ENCODE results near the gene RMDN2. TPM values are rescaled to one million over a fixed set of nuclear protein-coding genes. Genes with fewer than 3 reads are reported as not detected.

Gene RMDN2
- total and polyA plus RNA-seq, 4 donors, result 7.3 to 30.6 (median 13.3) TPM

- peaks cover 0 to 3% (median 0%) of the 10 kb centered on the region in 4 donors for H3K27me3 ChIP-seq (ENCODE audit: control insufficient read depth in 4 of 4, insufficient read depth in 4 of 4, low read length in 3 of 4)
- H3K4me3 ChIP-seq (ENCODE audit: low read depth in 1 of 3, low read length in 3 of 3), result peak overlapping the region in 1 of 3 donors; percentile 25
- H3K27ac ChIP-seq (ENCODE audit: low read depth in 1 of 2, low read length in 2 of 2), result no peak overlapping the region
- TF ChIP-seq NR2F2 (IDR thresholded peaks at IDR 0.05) (no peak), FOXA1 (IDR thresholded peaks at IDR 0.05) (no peak), FOXA2 (IDR thresholded peaks at IDR 0.05) (no peak), SP1 (IDR thresholded peaks at IDR 0.05) (no peak), RAD21 (IDR thresholded peaks at IDR 0.05) (peak; percentile 25 to 39)
- peaks cover 0 to 8% (median 6%) of the 10 kb centered on the region in 4 donors for H3K4me1 ChIP-seq (ENCODE audit: control insufficient read depth in 4 of 4, insufficient read depth in 4 of 4, low read length in 3 of 4)
- DNase-seq (ENCODE audit: low spot score), result no peak
- H3K9ac ChIP-seq (ENCODE audit: low read depth in 1 of 2, low read length in 2 of 2), result no peak overlapping the region
- 24% methylated on average over 38 of the region's 38 CpGs for WGBS
- no peaks in the 10 kb centered on the region for H3K36me3 ChIP-seq (ENCODE audit: control insufficient read depth in 4 of 4, insufficient read depth in 3 of 4, low read depth in 1 of 4, low read length in 3 of 4)
- H3K9me3 ChIP-seq (ENCODE audit: control insufficient read depth in 4 of 4, low read length in 3 of 4), result no peaks in the 10 kb centered on the region
These were observed 112.9 kb downstream of the RMDN2 start for GRCh38 chr2:38037757-38038621.

GRCh38 chr2:38038682-38039081 is 113.6 kb downstream of the RMDN2 start:
- H3K36me3 ChIP-seq (ENCODE audit: control insufficient read depth in 4 of 4, insufficient read depth in 3 of 4, low read depth in 1 of 4, low read length in 3 of 4), result no peaks in the 10 kb centered on the region
- DNase-seq (ENCODE audit: low spot score), result no peak
- H3K9me3 ChIP-seq (ENCODE audit: control insufficient read depth in 4 of 4, low read length in 3 of 4), result no peaks in the 10 kb centered on the region
- peaks cover 0 to 8% (median 6%) of the 10 kb centered on the region in 4 donors for H3K4me1 ChIP-seq (ENCODE audit: control insufficient read depth in 4 of 4, insufficient read depth in 4 of 4, low read length in 3 of 4)
- peaks cover 0 to 3% (median 0%) of the 10 kb centered on the region in 4 donors for H3K27me3 ChIP-seq (ENCODE audit: control insufficient read depth in 4 of 4, insufficient read depth in 4 of 4, low read length in 3 of 4)
- H3K9ac ChIP-seq (ENCODE audit: low read depth in 1 of 2, low read length in 2 of 2), result no peak overlapping the region
- H3K27ac ChIP-seq (ENCODE audit: low read depth in 1 of 2, low read length in 2 of 2), result no peak overlapping the region
- TF ChIP-seq, protein P1, sequence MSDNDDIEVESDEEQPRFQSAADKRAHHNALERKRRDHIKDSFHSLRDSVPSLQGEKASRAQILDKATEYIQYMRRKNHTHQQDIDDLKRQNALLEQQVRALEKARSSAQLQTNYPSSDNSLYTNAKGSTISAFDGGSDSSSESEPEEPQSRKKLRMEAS (IDR thresholded peaks at IDR 0.05), result no peak
- TF ChIP-seq GABPA (IDR thresholded peaks at IDR 0.05 in 1 of 2, conservative IDR thresholded peaks at IDR 0.05 in 1 of 2) (no peak), RXRA (IDR thresholded peaks at IDR 0.05) (no peak), TAF1 (conservative IDR thresholded peaks at IDR 0.05) (no peak), EGR1 (IDR thresholded peaks at IDR 0.05; ENCODE audit: low read depth in 2 of 2) (no peak), RAD21 (IDR thresholded peaks at IDR 0.05) (no peak), HNF4A (conservative IDR thresholded peaks at IDR 0.05) (no peak), NR2F2 (IDR thresholded peaks at IDR 0.05) (no peak), CTCF (IDR thresholded peaks at IDR 0.05; ENCODE audit: low read depth, low read length, missing input control) (no peak), SP1 (IDR thresholded peaks at IDR 0.05) (no peak), YY1 (IDR thresholded peaks at IDR 0.05) (no peak), FOXA1 (IDR thresholded peaks at IDR 0.05) (no peak), JUND (IDR thresholded peaks at IDR 0.05) (no peak), FOXA2 (IDR thresholded peaks at IDR 0.05) (no peak)
- TF ChIP-seq, protein P2, sequence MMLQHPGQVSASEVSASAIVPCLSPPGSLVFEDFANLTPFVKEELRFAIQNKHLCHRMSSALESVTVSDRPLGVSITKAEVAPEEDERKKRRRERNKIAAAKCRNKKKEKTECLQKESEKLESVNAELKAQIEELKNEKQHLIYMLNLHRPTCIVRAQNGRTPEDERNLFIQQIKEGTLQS (IDR thresholded peaks at IDR 0.05), result no peak
- TF ChIP-seq, protein P3, sequence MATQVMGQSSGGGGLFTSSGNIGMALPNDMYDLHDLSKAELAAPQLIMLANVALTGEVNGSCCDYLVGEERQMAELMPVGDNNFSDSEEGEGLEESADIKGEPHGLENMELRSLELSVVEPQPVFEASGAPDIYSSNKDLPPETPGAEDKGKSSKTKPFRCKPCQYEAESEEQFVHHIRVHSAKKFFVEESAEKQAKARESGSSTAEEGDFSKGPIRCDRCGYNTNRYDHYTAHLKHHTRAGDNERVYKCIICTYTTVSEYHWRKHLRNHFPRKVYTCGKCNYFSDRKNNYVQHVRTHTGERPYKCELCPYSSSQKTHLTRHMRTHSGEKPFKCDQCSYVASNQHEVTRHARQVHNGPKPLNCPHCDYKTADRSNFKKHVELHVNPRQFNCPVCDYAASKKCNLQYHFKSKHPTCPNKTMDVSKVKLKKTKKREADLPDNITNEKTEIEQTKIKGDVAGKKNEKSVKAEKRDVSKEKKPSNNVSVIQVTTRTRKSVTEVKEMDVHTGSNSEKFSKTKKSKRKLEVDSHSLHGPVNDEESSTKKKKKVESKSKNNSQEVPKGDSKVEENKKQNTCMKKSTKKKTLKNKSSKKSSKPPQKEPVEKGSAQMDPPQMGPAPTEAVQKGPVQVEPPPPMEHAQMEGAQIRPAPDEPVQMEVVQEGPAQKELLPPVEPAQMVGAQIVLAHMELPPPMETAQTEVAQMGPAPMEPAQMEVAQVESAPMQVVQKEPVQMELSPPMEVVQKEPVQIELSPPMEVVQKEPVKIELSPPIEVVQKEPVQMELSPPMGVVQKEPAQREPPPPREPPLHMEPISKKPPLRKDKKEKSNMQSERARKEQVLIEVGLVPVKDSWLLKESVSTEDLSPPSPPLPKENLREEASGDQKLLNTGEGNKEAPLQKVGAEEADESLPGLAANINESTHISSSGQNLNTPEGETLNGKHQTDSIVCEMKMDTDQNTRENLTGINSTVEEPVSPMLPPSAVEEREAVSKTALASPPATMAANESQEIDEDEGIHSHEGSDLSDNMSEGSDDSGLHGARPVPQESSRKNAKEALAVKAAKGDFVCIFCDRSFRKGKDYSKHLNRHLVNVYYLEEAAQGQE (IDR thresholded peaks at IDR 0.05), result no peak
- TF ChIP-seq, protein P4, sequence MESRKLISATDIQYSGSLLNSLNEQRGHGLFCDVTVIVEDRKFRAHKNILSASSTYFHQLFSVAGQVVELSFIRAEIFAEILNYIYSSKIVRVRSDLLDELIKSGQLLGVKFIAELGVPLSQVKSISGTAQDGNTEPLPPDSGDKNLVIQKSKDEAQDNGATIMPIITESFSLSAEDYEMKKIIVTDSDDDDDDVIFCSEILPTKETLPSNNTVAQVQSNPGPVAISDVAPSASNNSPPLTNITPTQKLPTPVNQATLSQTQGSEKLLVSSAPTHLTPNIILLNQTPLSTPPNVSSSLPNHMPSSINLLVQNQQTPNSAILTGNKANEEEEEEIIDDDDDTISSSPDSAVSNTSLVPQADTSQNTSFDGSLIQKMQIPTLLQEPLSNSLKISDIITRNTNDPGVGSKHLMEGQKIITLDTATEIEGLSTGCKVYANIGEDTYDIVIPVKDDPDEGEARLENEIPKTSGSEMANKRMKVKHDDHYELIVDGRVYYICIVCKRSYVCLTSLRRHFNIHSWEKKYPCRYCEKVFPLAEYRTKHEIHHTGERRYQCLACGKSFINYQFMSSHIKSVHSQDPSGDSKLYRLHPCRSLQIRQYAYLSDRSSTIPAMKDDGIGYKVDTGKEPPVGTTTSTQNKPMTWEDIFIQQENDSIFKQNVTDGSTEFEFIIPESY (IDR thresholded peaks at IDR 0.05), result no peak
- H3K4me3 ChIP-seq (ENCODE audit: low read depth in 1 of 3, low read length in 3 of 3), result no peak overlapping the region
- WGBS, result 87% methylated on average over 5 of the region's 5 CpGs

All from liver (tissue), 9 donors.